ENCODE data around the gene P2RY4. TPM values are rescaled to one million over a fixed set of nuclear protein-coding genes. Genes with fewer than 3 reads are reported as not detected.
"Not testable (repeated sequence)": the region's sequence is repeated elsewhere in the genome, so short reads cannot be mapped to it uniquely, and the experiment has no call there.

P2RY4 gene
- total RNA-seq, 4 donors from 2014 or later, result 0.56 to 1.6 TPM; not detected in 2

DNA sequence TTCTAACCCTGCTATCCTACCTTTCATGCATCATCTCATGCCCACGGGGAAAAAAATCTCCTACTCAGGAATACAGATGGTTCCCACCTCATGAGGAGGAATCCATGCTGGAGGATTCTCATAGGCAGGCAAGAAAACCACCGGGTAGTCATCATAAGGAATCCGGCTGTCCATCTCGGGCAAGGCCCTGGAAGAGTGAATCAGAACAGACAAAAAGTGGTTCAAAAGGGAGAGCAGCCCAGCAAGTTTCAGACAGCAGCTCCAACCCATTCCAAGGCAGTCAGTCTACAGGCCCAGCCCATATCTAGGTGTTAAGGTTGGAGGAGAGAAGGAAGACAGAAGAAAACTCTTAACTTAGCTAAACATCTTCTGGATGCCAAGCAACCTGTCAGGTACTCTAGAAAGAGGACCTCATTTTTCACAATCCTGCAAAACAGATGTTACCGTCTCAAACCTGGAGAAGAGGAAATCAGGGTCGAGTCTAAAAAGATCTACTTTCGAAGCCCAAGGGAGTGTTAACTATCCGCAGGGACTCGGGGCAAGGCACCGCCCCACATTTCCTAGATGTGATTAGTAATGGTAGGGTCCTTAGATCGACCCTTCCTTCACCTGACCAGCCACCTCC, 29.3 kb upstream of the P2RY4 start:
- TF ChIP-seq, protein P1, sequence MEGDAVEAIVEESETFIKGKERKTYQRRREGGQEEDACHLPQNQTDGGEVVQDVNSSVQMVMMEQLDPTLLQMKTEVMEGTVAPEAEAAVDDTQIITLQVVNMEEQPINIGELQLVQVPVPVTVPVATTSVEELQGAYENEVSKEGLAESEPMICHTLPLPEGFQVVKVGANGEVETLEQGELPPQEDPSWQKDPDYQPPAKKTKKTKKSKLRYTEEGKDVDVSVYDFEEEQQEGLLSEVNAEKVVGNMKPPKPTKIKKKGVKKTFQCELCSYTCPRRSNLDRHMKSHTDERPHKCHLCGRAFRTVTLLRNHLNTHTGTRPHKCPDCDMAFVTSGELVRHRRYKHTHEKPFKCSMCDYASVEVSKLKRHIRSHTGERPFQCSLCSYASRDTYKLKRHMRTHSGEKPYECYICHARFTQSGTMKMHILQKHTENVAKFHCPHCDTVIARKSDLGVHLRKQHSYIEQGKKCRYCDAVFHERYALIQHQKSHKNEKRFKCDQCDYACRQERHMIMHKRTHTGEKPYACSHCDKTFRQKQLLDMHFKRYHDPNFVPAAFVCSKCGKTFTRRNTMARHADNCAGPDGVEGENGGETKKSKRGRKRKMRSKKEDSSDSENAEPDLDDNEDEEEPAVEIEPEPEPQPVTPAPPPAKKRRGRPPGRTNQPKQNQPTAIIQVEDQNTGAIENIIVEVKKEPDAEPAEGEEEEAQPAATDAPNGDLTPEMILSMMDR (IDR thresholded peaks at IDR 0.05), result no peak
- TF ChIP-seq POLR2A (IDR thresholded peaks at IDR 0.05), result no peak
- WGBS, 2 donors, result 47 to 55% methylated on average over 5 to 6 of the region's 11 CpGs
- no peak for DNase-seq

DNA sequence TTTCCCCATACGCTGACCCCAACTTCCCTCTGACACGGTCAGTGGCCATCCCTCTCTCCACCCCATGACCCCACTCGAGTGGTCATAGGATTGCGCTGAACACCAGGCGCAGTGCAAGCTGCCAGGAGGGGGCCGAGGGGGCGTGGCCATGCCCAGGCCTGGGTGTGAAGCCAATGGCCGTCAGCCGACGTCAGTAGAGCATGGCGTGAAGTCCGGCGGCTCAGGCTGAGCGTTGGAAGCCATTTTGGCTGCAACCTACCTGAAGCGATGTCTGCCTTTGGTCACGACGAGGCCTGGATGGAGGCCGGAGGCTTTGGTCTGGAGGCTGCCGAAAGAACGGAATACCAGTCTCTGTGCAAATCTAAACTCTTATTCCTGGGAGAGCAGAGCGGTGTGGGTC, 21.9 kb upstream of the P2RY4 start, which contains the start of gene RAB41:
Gene RAB41 (plus strand): TSS at position 222 of the 400 bp plus-strand sequence. CDS start 46 bp downstream, at position 268.
- H3K4me3 ChIP-seq (replicated peaks in 1 of 3), result no peak within 1 kb of the TSS
- 95 to 100% methylated on average over 9 to 19 of the region's 21 CpGs for WGBS, 2 donors
- TF ChIP-seq, protein P1 (IDR thresholded peaks at IDR 0.05), result no peak
- TF ChIP-seq POLR2A (IDR thresholded peaks at IDR 0.05), result no peak
- intact Hi-C loops (cut with DNase I), result no loop called here
- no peaks in the 10 kb centered on the region for H3K27me3 ChIP-seq
- no peak for DNase-seq
- no peaks in the 10 kb centered on the region for H3K4me1 ChIP-seq
- peaks cover 0 to 2% of the 10 kb centered on the region in 2 donors for H3K36me3 ChIP-seq
- no peaks in the 10 kb centered on the region for H3K9me3 ChIP-seq
- H3K27ac ChIP-seq, result no peak within 1 kb of the TSS

More for the DNA sequence above, 29.3 kb upstream of the P2RY4 start:
- Histone ChIP-seq H3K9me3 (no peaks in the 10 kb centered on the region), H3K27ac (peak overlapping the region in 1 of 3 donors; percentile 24), H3K4me3 (replicated peaks in 1 of 3) (peak overlapping the region in 2 of 3 donors; percentile 23 to 37), H3K36me3 (peaks cover 0 to 2% of the 10 kb centered on the region in 2 donors), H3K27me3 (no peaks in the 10 kb centered on the region), H3K4me1 (peaks cover 0 to 7% of the 10 kb centered on the region in 2 donors)
- intact Hi-C loops (cut with DNase I), result no loop called here

DNA sequence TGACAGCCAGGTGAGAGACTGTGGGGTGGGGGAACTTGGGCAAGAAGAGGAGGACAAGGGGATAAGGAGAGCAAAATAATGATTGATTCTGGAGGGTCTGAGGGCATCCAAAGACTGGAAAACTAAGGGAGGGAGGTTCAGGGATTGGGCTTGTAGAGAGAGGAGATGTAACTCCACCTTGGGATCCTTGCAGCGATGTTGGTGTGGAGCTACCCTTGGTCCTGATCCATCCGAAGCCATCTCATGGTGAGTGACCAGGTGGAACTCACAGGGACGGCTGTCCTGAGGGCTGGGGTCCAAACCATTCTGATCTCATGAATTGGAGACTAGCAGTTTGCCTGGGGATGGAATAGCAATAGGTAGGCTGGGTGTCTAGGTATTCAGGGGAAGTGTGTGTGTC, 20.6 kb upstream of the P2RY4 start:
- no peak for TF ChIP-seq POLR2A (IDR thresholded peaks at IDR 0.05)
- TF ChIP-seq, protein P1 (IDR thresholded peaks at IDR 0.05), result no peak
- intact Hi-C loops (cut with DNase I), result no loop called here

DNA sequence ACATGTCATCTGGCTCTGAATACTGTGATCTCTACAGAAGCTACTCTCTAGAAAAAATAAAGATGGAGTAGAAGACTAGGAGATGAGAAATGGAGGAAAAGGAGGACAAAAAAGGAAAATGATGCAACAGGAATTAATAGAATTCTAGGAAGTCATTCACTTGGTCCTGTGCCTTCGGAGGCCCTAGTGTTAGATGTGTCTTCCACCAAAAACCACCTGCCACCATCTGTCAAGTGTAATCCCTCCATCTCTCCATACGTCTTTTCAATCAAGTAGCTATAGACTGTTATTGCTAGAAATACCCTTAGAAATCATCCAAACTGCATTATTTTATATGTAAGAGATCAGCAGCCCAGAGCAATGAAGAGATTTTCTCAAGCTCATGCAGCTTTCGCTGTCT, 19.1 kb upstream of the P2RY4 start:
- TF ChIP-seq POLR2A (IDR thresholded peaks at IDR 0.05), result no peak
- TF ChIP-seq, protein P1 (IDR thresholded peaks at IDR 0.05), result no peak
- no peak for DNase-seq
- no peaks in the 10 kb centered on the region for H3K4me1 ChIP-seq
- 88 to 93% methylated on average over 3 of the region's 3 CpGs for WGBS, 2 donors
- intact Hi-C loops (cut with DNase I), result no loop called here
- no peaks in the 10 kb centered on the region for H3K27me3 ChIP-seq
- H3K9me3 ChIP-seq, result no peaks in the 10 kb centered on the region
- H3K27ac ChIP-seq, result no peak overlapping the region
- no peaks in the 10 kb centered on the region for H3K36me3 ChIP-seq
- H3K4me3 ChIP-seq (replicated peaks in 1 of 3), result no peak overlapping the region

More for the DNA sequence above, 20.6 kb upstream of the P2RY4 start:
- Histone ChIP-seq H3K27ac (no peak overlapping the region), H3K27me3 (no peaks in the 10 kb centered on the region), H3K4me1 (no peaks in the 10 kb centered on the region), H3K36me3 (no peaks in the 10 kb centered on the region), H3K9me3 (no peaks in the 10 kb centered on the region), H3K4me3 (replicated peaks in 1 of 3) (no peak overlapping the region)
- WGBS, 2 donors, result 80 to 84% methylated on average over 1 to 2 of the region's 3 CpGs
- DNase-seq, result no peak

DNA sequence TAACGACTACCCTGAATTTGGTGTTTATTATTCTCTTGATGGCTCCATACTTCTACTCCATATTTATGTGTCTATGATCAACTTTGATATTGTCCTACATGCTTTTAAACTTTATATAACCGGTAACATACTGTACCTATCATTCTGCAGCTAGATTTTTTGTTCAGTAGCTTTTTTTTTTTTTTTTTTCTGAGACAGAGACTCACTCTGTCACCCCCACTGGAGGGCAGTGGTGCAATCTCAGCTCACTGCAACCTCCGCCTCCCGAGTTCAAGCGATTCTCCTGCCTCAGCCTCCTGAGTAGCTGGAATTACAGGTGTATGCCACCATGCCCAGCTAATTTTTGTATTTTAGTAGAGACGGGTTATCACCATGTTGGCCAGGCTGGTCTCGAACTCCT, 14.0 kb upstream of the P2RY4 start:
- H3K4me1 ChIP-seq; H3K4me3 ChIP-seq (replicated peaks in 1 of 3); DNase-seq; H3K36me3 ChIP-seq; H3K27ac ChIP-seq; H3K27me3 ChIP-seq; intact Hi-C loops (cut with DNase I); H3K9me3 ChIP-seq: not testable (repeated sequence)
- WGBS, 2 donors, result 79 to 90% methylated on average over 5 to 7 of the region's 7 CpGs
